Prostate gland (tissue), 2 donors: ENCODE measurements around the gene STX16. TPM values are rescaled to one million over a fixed set of nuclear protein-coding genes. Genes with fewer than 3 reads are reported as not detected.

Experiments used
- DNase-seq: peaks from one replicate; pipeline ENCODE4 v3.0.0-alpha.2; 2019; ENCODE audit warnings: low spot score
- H3K27ac ChIP-seq, 2 donors: fragments of 200-600 bp; sonication (generic); 2 replicates each; pipeline ENCODE4 v1.5.1; 2017 to 2019
- H3K27me3 ChIP-seq: fragments of 200-600 bp; sonication (generic); replicated peaks from 2 replicates; pipeline ENCODE4 v1.5.1; 2019; ENCODE audit not compliant: insufficient read depth
- H3K36me3 ChIP-seq, 2 donors: fragments of 200-600 bp; sonication (generic); 1 replicate in 1 of 2; 2 replicates in 1 of 2; pipeline versions ENCODE4 v1.5.1 to v1.8.1; 2017 to 2019
- H3K4me1 ChIP-seq: fragments of 200-600 bp; sonication (generic); replicated peaks from 2 replicates; pipeline ENCODE4 v1.5.1; 2019
- H3K4me3 ChIP-seq, 2 donors: fragments of 200-600 bp; sonication (generic); 2 replicates each; pipeline ENCODE4 v1.5.1; 2017 to 2019
- H3K9me3 ChIP-seq: fragments of 200-600 bp; sonication (generic); 2 replicates; pipeline ENCODE4 v1.5.1; 2017
- CTCF ChIP-seq, 4 experiments: fragments of 200-600 bp in 2 of 4; fragments of 450-650 bp in 2 of 4; sonication (generic) in 2 of 4; IDR thresholded peaks; 1 replicate in 3 of 4; 2 replicates in 1 of 4; pipeline ENCODE4 v1.5.1; 2016 to 2019; ENCODE audit warnings: antibody characterized with exemption in 4 of 4, mild to moderate bottlenecking in 2 of 4, moderate library complexity in 2 of 4
- POLR2A ChIP-seq: fragments of 450-650 bp; IDR thresholded peaks from one replicate; pipeline ENCODE4 v1.6.1; 2016; ENCODE audit warnings: antibody characterized with exemption, mild to moderate bottlenecking
- POLR2AphosphoS5 ChIP-seq: sonication (generic); formaldehyde crosslinking; IDR thresholded peaks from one replicate; pipeline ENCODE4 v1.6.1; 2017; ENCODE audit warnings: antibody characterized with exemption
- WGBS: methylation state at CpG from one replicate; pipeline ENCODE4 v1.1.5; 2018; 5-methylcytosine and 5-hydroxymethylcytosine counted together
- intact Hi-C: fragments of 100-400 bp; cut with DNase I; formaldehyde crosslinking; loops from one replicate; pipeline ENCODE4 v1.14.2; 2022
- total RNA-seq, 2 donors: library from RNA; depleted of rRNA; stranded (reverse); fragments of >200 nt; gene quantifications; one replicate each; pipeline ENCODE4 v1.1.0, GENCODE V29; 2016

Gene STX16
- total RNA-seq, 2 donors from 2014 or later, result 34.3 to 115 TPM

- H3K4me3 ChIP-seq, result no peak overlapping the region
- WGBS, result 87% methylated on average over 5 of the region's 5 CpGs
- intact Hi-C loops, result no loop called here
- peaks cover 3 to 5% of the 10 kb centered on the region in 2 donors for H3K36me3 ChIP-seq
- no peaks in the 10 kb centered on the region for H3K4me1 ChIP-seq
- H3K27ac ChIP-seq, result no peak overlapping the region
- no peak for DNase-seq
- TF ChIP-seq POLR2A (no peak), CTCF (IDR thresholded peaks at IDR 0.05) (no peak), POLR2AphosphoS5 (no peak)
- no peaks in the 10 kb centered on the region for H3K9me3 ChIP-seq
- no peaks in the 10 kb centered on the region for H3K27me3 ChIP-seq
Observed at GRCh38 chr20:58677808-58678207, 26.7 kb downstream of the STX16 start.

- Histone ChIP-seq H3K4me1 (no peaks in the 10 kb centered on the region), H3K4me3 (no peak overlapping the region), H3K9me3 (no peaks in the 10 kb centered on the region), H3K27me3 (no peaks in the 10 kb centered on the region), H3K27ac (no peak overlapping the region), H3K36me3 (peaks cover 3 to 5% of the 10 kb centered on the region in 2 donors)
- intact Hi-C loops, result no loop called here
- TF ChIP-seq POLR2A (no peak), POLR2AphosphoS5 (no peak), CTCF (IDR thresholded peaks at IDR 0.05) (no peak)
- 72% methylated on average over 8 of the region's 8 CpGs for WGBS
- DNase-seq, result no peak
Observed at GRCh38 chr20:58678806-58679205, 27.7 kb downstream of the STX16 start.

- Histone ChIP-seq H3K27ac (no peak overlapping the region), H3K27me3 (no peaks in the 10 kb centered on the region), H3K9me3 (no peaks in the 10 kb centered on the region), H3K36me3 (no peaks in the 10 kb centered on the region), H3K4me3 (no peak overlapping the region), H3K4me1 (no peaks in the 10 kb centered on the region)
- 76% methylated on average over 11 of the region's 11 CpGs for WGBS
- intact Hi-C loops, result no loop called here
- TF ChIP-seq CTCF (IDR thresholded peaks at IDR 0.05) (no peak), POLR2A (no peak), POLR2AphosphoS5 (no peak)
- no peak for DNase-seq
Observed at GRCh38 chr20:58682656-58683531, 31.8 kb downstream of the STX16 start.

- TF ChIP-seq CTCF (IDR thresholded peaks at IDR 0.05), result no peak
- no peak for TF ChIP-seq POLR2A
- no peak for TF ChIP-seq POLR2AphosphoS5
- H3K9me3 ChIP-seq, result no peaks in the 10 kb centered on the region
- H3K27me3 ChIP-seq, result no peaks in the 10 kb centered on the region
- no peak overlapping the region for H3K27ac ChIP-seq
- H3K36me3 ChIP-seq, result no peaks in the 10 kb centered on the region
- no peak for DNase-seq
- H3K4me1 ChIP-seq, result no peaks in the 10 kb centered on the region
- intact Hi-C loops, result no loop called here
- no peak overlapping the region for H3K4me3 ChIP-seq
- WGBS, result 98% methylated on average over 2 of the region's 2 CpGs
Observed at GRCh38 chr20:58684291-58684690, 33.2 kb downstream of the STX16 start.

- Histone ChIP-seq H3K4me3 (no peak overlapping the region), H3K9me3 (no peaks in the 10 kb centered on the region), H3K27ac (no peak overlapping the region), H3K4me1 (no peaks in the 10 kb centered on the region), H3K27me3 (no peaks in the 10 kb centered on the region), H3K36me3 (no peaks in the 10 kb centered on the region)
- intact Hi-C loops, result no loop called here
- TF ChIP-seq POLR2A (no peak), POLR2AphosphoS5 (no peak), CTCF (IDR thresholded peaks at IDR 0.05) (no peak)
- DNase-seq, result no peak
- WGBS, result 92% methylated on average over 5 of the region's 5 CpGs
Observed at GRCh38 chr20:58685988-58686387, 34.9 kb downstream of the STX16 start.
